Stimulated activated CD8-positive, alpha-beta memory T cell treated with anti-CD3 and anti-CD28 coated beads, Interleukin-7, amount 100 ng/mL, for 4 hours (primary cell): ENCODE data around the gene IP6K1.
"Not testable (repeated sequence)": the region's sequence is repeated elsewhere in the genome, so short reads cannot be mapped to it uniquely, and the experiment has no call there.

Experiments used
- DNase-seq, 2 donors: peaks; one replicate each; pipeline ENCODE4 v3.0.0-alpha.2; 2020; ENCODE audit warnings: low read depth in 2 of 2

The IP6K1 gene

DNA sequence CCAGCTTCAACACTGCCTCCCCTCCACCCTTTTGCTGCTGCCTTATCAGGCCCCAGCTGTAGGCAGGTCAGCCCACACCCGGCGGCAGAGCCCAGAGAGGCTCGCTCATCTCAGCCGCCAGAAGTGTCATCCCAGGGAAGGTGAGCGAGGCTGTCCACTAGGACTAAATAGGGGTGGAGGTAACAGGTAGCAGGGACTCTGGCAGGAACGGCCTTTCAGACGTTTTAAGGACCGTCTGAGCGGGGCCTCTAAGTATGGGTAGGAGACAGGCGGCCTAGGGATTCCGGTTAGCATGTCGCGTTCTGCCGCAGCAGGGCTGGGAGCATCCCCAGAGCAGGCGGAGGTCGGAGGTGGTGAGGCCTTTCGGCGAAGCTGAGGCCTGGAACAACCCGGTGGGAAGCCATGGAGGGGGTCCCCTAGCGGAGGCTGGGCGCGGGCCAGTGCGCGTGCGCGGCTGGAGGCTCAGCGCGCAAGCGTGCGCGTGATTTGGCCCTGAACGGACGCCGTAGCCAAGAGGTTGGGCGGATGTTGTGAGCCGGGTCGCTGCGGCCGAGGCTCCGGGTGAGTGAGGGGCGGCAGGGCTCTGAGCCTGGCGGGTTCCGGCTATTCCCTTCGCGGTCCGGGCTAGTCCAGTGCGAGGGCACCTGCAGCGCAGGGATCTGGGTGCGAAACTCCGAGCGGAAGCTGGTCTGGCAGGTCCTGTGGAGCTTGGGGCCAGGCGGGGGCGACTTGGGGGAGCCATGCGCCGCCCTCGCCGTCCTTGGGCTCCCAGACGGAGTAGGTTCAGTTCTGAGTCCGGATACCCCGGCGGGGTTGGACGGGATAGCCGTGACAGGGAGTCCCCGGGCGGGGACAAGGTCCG, 97.1 kb downstream of the IP6K1 start, which contains the start of the genes MST1 and RNF123:
MST1 (minus strand) TSS at position 429 of the 862 bp plus-strand sequence. CDS start 783 bp downstream, outside the sequence.
RNF123 (plus strand) TSS at position 512 of the 862 bp plus-strand sequence. CDS start 1,609 bp downstream, outside the sequence.
- peak; percentile 79 to 88 for DNase-seq

GRCh38 chr3:49688338-49689045, 97.8 kb downstream of the IP6K1 start:
- DNase-seq: not testable (repeated sequence)

DNA sequence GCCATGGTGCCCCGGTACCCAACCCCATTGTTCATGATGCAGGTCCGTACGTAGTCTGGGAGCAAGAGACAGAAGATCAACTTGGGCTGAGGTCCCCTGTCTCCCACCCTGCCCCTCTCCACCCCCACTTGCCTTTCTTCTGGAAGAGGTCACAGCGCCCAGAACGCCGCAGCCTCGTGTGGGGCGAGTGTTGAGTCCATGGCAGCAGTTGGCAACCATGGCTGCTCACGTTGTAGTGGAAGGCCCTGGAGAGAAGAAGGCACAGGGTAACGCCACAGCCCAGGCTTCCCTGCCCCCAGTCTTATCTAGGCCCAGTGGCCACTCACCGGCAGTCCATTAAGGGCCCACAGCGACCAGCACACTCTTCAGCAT, 98.9 kb downstream of the IP6K1 start:
- not testable (repeated sequence) for DNase-seq

DNA sequence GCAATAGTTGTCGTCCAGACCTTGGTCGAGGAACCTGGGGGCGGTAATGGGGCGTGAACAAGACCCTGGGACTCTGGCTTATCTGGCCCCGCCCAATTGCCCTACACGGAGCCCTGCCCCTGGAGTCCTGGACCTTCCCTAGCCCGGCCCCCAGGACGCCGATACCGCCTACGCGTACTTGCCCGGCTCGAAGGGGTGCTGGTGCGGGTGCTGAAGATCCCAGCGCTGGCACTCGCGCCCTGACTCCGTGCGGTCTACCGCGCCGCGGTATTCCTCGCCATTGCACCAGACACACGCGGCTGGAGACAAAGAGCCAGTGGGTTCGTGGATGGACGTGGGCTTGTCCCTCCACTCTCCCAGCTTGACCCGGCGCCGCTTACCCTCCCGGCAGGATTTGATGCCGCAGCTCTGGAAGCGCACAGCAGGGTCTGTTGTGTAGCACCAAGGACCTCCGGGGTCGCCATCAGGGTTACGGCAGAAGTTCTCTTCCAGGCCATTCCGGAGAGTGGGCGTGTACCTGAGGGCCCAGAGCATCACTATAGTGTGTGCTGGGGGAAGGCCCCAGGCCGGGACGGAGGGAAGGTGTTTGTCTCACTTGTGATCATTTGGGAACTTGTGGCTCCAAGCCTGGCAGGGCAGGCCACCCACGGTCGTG, 99.4 kb downstream of the IP6K1 start:
- peak in 1 of 2 donors; percentile 19 for DNase-seq

GRCh38 chr3:49686346-49686745, 100.0 kb downstream of the IP6K1 start:
- DNase-seq: peak in 1 of 2 donors; percentile 20

DNA sequence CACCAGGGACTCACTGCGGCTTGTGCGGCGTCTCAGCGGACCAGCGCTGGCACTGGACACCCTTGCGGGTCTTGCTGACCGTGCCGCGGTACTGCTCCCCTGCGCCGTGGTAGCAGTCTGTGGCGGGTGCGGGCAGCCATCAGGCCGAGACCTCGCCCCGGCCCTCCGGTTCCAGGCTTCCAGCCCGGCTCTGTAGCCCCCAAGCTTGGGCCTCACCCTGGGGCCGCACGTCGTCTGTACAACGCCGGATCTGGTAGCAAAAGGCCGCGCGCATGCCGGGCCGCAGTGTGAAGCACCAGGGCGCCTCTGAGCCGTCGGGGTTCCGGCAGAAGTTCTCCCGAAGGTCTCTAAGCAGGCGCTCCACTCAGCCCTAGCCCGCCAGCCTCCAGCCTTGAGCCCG, 100.5 kb downstream of the IP6K1 start:
- not testable (repeated sequence) for DNase-seq

GRCh38 chr3:49685103-49685502, 101.2 kb downstream of the IP6K1 start:
- DNase-seq: not testable (repeated sequence)

DNA sequence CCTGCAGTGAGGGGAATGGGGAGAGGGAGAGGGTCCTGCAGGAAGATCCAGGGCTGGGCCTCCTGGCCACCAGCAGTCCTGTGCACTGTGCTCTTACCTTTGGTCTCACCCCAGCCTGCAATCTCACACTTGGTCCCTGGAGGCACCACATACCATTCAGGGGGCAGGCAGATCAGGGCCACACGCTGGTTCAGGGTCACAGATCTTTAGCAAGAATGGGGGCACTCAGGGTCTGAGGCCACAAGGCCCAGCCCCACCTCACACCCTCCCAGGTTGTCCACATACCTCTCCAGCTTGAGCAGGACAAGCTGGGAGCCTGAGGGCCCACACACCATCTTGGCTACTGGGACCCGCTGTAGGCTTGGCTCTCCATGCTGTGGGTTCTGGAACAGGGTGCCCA, 101.9 kb downstream of the IP6K1 start:
- not testable (repeated sequence) for DNase-seq

DNA sequence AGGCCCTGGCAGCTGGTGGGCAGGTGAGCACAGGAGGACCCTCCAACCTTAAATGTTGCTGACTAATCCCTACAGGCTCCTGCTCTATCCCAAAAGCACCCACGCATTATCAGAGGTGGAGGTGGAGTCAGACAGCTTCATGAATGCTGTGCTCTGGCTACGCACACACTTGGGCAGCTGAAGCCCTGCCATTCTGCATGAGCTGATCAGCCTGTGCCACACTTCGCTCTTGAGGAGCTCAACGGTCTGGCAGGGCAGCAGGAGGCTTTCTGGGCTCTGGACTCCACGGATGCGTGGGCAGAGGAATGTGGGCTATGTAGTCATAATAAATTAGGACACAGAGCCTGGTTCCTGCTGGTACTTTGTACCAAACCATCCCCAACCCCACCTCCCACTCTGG, 103.2 kb downstream of the IP6K1 start:
- DNase-seq: no peak

DNA sequence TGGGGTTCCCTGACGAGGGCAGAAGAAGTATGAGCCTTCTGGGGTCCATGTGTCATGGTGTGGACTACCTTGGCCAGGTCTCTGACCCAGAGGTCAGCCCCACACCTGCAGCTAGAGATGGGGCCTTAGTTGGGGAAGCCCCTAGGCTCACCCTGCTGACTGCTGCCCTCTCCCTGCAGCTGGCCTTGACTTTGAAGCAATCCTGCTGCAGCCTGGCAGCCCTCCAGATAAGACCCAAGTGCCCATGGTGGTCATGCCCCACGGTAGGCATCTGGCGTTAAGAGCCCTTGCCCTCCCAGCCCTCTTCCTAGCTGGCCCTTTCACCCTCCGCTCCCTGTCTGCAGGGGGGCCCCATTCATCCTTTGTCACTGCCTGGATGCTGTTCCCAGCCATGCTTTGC, 104.8 kb downstream of the IP6K1 start:
- no peak for DNase-seq

DNA sequence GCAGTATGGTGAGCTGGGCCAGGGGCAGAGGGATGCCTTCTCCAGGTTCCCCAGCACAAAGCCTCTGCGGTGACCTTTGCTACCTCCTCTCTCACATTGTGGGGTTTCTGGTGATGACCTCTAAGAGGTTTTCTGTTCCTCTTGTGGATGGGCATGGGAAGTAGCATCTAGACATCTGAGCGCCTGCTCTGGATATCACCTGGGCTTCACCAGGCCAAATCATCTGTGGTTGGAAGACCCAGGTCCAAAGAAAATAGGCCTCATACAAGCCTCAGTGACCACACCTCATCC, 105.2 kb downstream of the IP6K1 start:
- DNase-seq: no peak

GRCh38 chr3:49680493-49681231, 105.7 kb downstream of the IP6K1 start:
- DNase-seq: no peak

DNA sequence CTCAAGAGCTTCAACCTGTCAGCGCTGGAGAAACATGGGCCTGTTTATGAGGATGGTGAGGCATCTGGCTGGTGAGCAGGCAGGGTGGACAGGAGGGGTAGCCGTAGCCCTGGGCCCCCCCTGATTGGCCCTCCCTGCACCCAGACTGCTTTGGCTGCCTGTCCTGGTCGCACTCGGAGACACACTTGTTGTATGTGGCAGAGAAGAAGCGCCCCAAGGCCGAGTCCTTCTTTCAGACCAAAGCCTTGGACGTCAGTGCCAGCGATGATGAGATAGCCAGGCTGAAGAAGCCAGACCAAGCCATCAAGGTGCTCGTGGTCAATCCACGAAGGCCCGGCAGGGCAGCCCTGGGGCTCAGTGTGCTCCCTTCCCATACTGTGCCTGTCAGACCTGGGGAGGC, 110.4 kb downstream of the IP6K1 start:
- DNase-seq: no peak

GRCh38 chr3:49674497-49674983, 111.8 kb downstream of the IP6K1 start:
- peak in 1 of 2 donors; percentile 20 for DNase-seq
